Middle frontal gyrus (tissue), 1 donor: ENCODE results near the gene MCIDAS.

Experiments
- DNase-seq: peaks from one replicate; pipeline ENCODE4 v3.0.0-alpha.2; 2015; ENCODE audit warnings: low spot score; ENCODE audit errors: extremely low spot score

The MCIDAS gene

GRCh38 chr5:55171471-55171870 is 55.6 kb downstream of the MCIDAS start:
- no peak for DNase-seq
